Measurements from ENCODE around the gene E2F1. TPM values are rescaled to one million over a fixed set of nuclear protein-coding genes. Genes with fewer than 3 reads are reported as not detected.
"Not testable (repeated sequence)": the region's sequence is repeated elsewhere in the genome, so short reads cannot be mapped to it uniquely, and the experiment has no call there.

Gene E2F1
- total RNA-seq, 1 donor from 2014 or later = 2.4 TPM

DNA sequence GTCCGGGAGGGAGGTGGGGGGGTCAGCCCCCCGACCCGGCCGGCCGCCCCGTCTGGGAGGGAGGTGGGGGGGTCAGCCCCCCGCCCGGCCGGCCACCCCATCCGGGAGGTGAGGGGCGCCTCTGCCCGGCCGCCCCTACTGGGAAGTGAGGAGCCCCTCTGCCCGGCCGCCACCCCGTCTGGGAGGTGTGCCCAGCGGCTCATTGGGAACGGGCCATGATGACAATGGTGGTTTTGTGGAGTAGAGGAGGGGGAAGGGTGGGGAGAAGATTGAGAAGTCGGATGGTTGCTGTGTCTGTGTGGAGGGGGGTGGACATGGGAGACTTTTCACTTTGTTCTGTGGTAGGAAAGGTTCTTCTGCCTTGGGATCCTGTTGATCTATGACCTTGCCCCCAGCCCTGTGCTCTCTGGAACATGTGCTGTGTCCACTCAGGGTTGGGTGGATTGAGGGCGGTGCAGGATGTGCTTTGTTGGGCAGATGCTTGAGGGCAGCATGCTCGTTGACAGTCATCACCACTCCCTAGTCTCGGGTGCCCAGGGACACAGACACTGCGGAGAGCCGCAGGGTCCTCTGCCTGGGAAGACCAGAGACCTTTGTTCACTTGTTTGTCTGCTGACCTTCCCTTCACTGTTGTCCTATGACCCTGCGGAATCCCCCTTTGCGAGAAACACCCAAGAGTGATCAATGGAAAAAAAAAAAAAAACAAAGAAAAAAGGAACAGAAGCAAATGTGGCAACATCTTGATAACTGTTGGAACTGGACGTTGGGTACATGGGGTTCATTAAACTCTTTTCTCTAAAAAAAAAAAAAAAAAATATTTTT lies 15.7 kb upstream of the E2F1 start:
- Histone ChIP-seq H3K27ac (no peak overlapping the region), H3K4me3 (no peak overlapping the region), H3K27me3 (no peaks in the 10 kb centered on the region), H3K9me3 (no peaks in the 10 kb centered on the region), H3K36me3 (peaks cover 10% of the 10 kb centered on the region), H3K4me1 (no peaks in the 10 kb centered on the region)
- intact Hi-C loops (cut with DNase I) = no loop called here
- ATAC-seq (no peak), DNase-seq (no peak)
- TF ChIP-seq, protein P1, sequence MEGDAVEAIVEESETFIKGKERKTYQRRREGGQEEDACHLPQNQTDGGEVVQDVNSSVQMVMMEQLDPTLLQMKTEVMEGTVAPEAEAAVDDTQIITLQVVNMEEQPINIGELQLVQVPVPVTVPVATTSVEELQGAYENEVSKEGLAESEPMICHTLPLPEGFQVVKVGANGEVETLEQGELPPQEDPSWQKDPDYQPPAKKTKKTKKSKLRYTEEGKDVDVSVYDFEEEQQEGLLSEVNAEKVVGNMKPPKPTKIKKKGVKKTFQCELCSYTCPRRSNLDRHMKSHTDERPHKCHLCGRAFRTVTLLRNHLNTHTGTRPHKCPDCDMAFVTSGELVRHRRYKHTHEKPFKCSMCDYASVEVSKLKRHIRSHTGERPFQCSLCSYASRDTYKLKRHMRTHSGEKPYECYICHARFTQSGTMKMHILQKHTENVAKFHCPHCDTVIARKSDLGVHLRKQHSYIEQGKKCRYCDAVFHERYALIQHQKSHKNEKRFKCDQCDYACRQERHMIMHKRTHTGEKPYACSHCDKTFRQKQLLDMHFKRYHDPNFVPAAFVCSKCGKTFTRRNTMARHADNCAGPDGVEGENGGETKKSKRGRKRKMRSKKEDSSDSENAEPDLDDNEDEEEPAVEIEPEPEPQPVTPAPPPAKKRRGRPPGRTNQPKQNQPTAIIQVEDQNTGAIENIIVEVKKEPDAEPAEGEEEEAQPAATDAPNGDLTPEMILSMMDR (IDR thresholded peaks at IDR 0.05) = no peak

DNA sequence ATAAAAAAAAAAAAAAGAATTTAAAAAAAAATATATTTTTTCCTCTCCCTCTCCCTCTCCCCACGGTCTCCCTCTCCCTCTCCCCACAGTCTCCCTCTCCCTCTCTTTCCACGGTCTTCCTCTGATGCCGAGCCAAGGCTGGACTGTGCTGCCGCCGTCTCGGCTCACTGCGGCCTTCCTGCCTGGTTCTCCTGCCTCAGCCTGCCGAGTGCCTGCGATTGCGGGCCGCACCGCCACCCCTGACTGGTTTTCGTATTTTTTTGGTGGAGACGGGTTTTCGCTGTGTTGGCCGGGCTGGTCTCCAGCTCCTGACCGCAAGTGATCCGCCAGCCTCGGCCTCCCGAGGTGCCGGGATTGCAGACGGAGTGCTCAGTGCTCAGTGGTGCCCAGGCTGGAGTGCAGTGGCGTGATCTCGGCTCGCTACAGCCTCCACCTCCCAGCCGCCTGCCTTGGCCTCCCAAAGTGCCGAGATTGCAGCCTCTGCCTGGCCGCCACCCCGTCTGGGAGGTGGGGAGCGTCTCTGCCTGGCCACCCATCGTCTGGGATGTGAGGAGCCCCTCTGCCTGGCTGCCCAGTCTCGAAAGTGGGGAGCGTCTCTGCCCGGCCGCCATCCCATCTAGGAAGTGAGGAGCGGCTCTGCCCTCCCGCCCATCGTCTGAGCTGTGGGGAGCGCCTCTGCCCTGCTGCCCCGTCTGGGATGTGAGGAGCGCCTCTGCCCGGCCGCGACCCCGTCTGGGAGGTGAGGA lies 14.7 kb upstream of the E2F1 start:
- H3K9me3 ChIP-seq; ATAC-seq; intact Hi-C loops (cut with DNase I): not testable (repeated sequence)

DNA sequence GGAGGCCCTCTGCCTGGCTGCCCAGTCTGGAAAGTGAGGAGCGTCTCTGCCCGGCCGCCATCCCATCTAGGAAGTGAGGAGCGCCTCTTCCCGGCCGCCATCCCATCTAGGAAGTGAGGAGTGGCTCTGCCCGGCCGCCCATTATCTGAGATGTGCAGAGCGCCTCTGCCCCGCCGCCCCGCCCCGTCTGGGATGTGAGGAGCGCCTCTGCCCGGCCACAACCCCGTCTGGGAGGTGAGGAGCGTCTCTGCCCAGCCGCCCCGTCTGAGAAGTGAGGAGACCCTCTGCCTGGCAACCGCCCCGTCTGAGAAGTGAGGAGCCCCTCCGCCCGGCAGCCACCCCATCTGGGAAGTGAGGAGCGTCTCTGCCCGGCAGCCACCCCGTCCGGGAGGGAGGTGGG lies 12.8 kb upstream of the E2F1 start:
- ATAC-seq; H3K27me3 ChIP-seq; DNase-seq; H3K27ac ChIP-seq; H3K4me3 ChIP-seq; H3K9me3 ChIP-seq; H3K4me1 ChIP-seq; intact Hi-C loops (cut with DNase I); H3K36me3 ChIP-seq: not testable (repeated sequence)

More for the DNA sequence above, 14.7 kb upstream of the E2F1 start:
- H3K36me3 ChIP-seq, H3K4me3 ChIP-seq, H3K27me3 ChIP-seq, DNase-seq, H3K4me1 ChIP-seq, H3K27ac ChIP-seq: not testable (repeated sequence)

DNA sequence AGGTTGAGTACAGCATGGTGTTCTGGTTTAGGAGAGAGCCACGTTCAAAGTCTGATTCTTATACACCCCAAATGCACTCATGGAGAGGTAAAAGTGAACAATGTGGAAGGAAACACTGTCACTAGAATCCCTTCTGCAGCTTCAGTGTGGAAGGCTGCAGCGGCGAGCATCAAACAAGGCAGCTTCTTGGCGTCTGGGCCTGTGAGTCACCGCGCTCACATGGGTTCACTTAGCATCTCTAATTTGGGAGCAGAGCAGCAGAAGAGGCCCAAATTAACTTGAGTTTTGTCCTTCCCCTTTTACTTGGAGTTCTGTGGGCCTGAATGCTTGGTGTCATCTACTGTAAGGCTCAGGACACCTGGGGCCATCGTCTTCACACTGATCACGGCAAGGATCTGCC lies 10.9 kb upstream of the E2F1 start:
- no peak overlapping the region for H3K27ac ChIP-seq
- no peak for ATAC-seq
- H3K4me3 ChIP-seq = no peak overlapping the region
- H3K36me3 ChIP-seq = no peaks in the 10 kb centered on the region
- TF ChIP-seq, protein P1 (IDR thresholded peaks at IDR 0.05) = no peak
- peaks cover 10% of the 10 kb centered on the region for H3K4me1 ChIP-seq
- H3K9me3 ChIP-seq = no peaks in the 10 kb centered on the region
- H3K27me3 ChIP-seq = no peaks in the 10 kb centered on the region
- intact Hi-C loops (cut with DNase I) = no loop called here
- DNase-seq = no peak

DNA sequence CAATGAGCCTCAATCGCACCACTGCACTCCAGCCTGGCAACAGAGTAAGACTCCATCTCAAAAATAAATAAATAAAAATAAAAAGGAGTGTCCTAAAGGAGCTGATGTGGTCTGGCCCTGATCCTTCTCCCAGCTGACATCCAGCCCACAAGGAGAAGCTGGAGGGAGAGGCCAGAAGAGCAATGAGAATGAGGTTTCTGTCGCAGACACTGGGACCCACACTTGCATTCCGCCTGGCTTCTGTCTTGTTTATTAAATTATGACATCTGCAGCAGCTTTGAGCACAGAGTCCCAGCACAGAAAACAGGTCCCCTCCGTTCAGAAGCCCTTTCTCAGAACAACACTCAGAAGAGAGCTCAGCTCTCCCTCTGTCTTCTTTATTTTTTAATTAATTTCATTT lies 10.3 kb upstream of the E2F1 start:
- DNase-seq (no peak), ATAC-seq (no peak)
- Histone ChIP-seq H3K4me3 (no peak overlapping the region), H3K36me3 (no peaks in the 10 kb centered on the region), H3K27me3 (no peaks in the 10 kb centered on the region), H3K27ac (no peak overlapping the region), H3K9me3 (no peaks in the 10 kb centered on the region), H3K4me1 (peaks cover 10% of the 10 kb centered on the region)
- TF ChIP-seq, protein P1 (IDR thresholded peaks at IDR 0.05) = no peak
- intact Hi-C loops (cut with DNase I) = no loop called here

DNA sequence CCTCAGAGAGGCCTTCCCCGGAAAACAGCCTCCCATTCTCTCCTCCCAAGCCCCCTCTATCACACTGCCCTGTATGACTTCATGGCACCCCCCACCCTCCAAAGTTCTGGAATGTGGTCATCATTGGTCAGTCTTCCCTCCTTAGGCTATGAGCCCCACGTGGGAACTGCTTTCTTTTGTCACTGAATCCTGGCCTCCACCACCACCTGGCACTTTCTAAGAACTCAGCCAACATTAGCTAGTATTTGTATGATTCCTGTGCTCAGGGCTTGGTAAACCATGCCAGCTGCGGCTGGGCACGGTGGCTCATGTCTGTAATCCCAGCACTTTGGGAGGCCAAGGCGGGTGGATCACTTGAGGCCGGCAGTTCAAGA lies 8.4 kb upstream of the E2F1 start:
- H3K9me3 ChIP-seq = no peaks in the 10 kb centered on the region
- TF ChIP-seq, protein P1 (IDR thresholded peaks at IDR 0.05) = no peak
- intact Hi-C loops (cut with DNase I) = no loop called here
- no peaks in the 10 kb centered on the region for H3K36me3 ChIP-seq
- no peak overlapping the region for H3K4me3 ChIP-seq
- no peak for DNase-seq
- H3K27me3 ChIP-seq = no peaks in the 10 kb centered on the region
- no peak for ATAC-seq
- H3K4me1 ChIP-seq = peaks cover 10% of the 10 kb centered on the region
- H3K27ac ChIP-seq = no peak overlapping the region
